Vagina (tissue), 2 donors: Measurements from ENCODE around the gene HEATR1.

Experiments used
- CTCF ChIP-seq, 3 experiments: fragments of 450-650 bp in 2 of 3; fragments of 200-600 bp in 1 of 3; sonication (generic) in 1 of 3; IDR thresholded peaks; one replicate each; pipeline ENCODE4 v1.5.1; 2017 to 2019; ENCODE audit warnings: antibody characterized with exemption in 3 of 3, mild to moderate bottlenecking in 2 of 3, moderate library complexity in 2 of 3
- POLR2A ChIP-seq, 2 donors: fragments of 450-650 bp; IDR thresholded peaks; one replicate each; pipeline ENCODE4 v1.6.1; 2017; ENCODE audit warnings: antibody characterized with exemption in 2 of 2, mild to moderate bottlenecking in 2 of 2, moderate library complexity in 2 of 2
- POLR2AphosphoS5 ChIP-seq, 2 donors: sonication (generic); formaldehyde crosslinking; IDR thresholded peaks; one replicate each; pipeline ENCODE4 v1.9.0; 2017; ENCODE audit warnings: antibody characterized with exemption in 2 of 2, mild to moderate bottlenecking in 2 of 2, low read depth in 1 of 2; ENCODE audit not compliant: insufficient read depth in 1 of 2

GRCh38 chr1:236543065-236543669 is 61.1 kb downstream of the HEATR1 start:
- no peak for TF ChIP-seq POLR2A (IDR thresholded peaks at IDR 0.05)
- TF ChIP-seq CTCF (IDR thresholded peaks at IDR 0.05) = no peak
- no peak for TF ChIP-seq POLR2AphosphoS5 (IDR thresholded peaks at IDR 0.05; ENCODE audit: insufficient read depth in 1 of 2, low read depth in 1 of 2)
